Activated T-cell treated with anti-CD3 and anti-CD28 coated beads, Interleukin-2, amount 50 U/mL, for 1 hour (primary cell): ENCODE data around the gene HSD17B10.
"Not testable (repeated sequence)": the region's sequence is repeated elsewhere in the genome, so short reads cannot be mapped to it uniquely, and the experiment has no call there.

ENCODE experiments used
- DNase-seq: peaks from one replicate; pipeline ENCODE4 v3.0.0-alpha.2; 2020

The HSD17B10 gene

GRCh38 chrX:53433651-53434639 is at the start of gene HSD17B10:
Gene HSD17B10, minus strand, starts transcription at chrX:53434370. Its CDS starts 25 bp downstream, at chrX:53434345.
- peak; percentile 82 for DNase-seq

DNA sequence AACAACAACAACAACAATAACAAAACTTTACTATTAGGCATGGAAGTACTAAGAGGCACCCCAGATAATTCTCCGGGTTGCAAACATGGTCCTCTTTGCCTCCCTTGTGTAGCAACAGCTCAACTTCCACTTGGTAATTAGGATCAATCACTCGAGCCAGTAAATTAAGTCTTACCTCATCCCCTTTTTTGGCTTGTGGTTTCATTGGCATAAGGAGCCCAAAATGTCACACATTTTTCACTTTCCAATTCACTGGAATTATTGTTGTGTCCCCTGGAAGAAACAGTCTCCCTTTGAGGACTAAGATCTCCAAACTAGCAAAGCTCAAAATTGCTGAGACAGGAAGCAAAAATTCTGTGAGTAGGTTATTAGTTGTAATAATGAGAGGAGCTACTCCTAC is 49.2 kb upstream of the HSD17B10 start:
- no peak for DNase-seq

DNA sequence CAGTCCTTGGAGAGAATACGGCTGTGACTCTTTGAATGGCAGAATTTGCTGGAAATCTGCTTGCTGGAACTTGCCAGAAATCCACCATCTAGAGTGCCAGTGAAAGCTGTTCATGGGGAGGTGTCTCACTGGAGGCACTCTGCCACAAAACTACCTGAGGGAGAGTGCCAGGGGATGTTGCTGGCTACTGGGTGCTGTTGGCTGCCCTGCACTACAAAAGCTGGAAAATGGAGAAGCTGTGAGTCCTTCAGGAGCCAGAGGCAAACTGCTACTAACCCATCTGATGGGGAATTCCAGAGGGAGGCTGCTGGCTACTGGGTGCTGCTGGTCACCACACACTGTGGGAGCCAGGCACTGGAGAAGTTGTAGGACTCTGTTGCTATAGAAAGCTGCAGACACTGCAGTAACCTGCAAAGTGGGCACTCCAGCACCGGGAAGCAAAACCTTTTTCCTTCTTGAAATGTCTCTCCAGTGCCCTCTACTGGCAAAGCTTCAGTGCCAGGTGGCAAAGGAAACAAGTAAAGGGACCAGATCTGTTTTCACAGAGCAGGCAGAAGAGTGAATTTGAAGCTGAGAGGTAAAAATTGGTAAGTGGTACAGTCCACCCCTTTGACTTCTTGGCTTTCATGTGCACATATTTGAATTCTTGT is 47.8 kb upstream of the HSD17B10 start:
- DNase-seq = peak; percentile 46

DNA sequence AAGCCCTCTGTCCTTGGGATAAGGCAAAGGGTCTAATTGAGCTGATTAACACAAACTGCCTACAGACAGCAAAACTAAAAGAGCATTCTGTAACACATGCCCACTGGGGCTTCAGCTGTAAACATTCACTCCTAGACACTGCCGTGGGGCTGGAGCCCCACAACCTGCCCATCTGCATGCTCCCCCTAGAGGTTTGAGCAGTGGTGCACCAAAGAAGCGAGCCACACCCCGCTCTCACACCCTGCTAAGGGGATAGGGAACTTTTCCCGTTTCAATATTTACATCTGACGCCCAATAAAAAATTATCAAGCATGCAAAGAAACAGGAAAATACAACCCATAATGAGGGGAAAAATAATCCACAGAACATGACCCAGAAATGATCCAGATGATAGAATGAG is 46.9 kb upstream of the HSD17B10 start:
- DNase-seq = no peak

- DNase-seq = no peak
Observed at GRCh38 chrX:53479301-53479700, 45.1 kb upstream of the HSD17B10 start.

- DNase-seq = no peak
Observed at GRCh38 chrX:53476371-53476770, 42.2 kb upstream of the HSD17B10 start.

DNA sequence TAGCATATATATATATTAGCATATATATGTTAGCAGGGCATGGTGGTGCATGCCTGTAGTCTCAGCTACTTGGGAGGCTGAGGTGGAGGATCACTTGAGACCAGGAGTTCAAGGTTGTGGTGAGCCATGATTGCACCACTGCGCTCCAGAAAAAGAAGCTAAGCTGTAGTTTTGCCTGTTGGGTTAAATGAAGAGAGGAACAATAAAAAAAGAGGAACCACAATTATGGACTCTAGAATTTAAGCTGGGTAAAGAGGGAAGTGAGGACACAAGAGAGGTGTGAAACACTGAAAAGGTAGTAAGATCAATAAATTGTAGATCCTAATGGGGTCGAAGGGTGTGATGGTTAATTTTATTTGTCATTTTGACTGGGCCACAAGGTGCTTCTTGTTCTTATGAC is 40.5 kb upstream of the HSD17B10 start:
- DNase-seq = no peak

- no peak for DNase-seq
Observed at GRCh38 chrX:53471346-53471745, 37.2 kb upstream of the HSD17B10 start.

DNA sequence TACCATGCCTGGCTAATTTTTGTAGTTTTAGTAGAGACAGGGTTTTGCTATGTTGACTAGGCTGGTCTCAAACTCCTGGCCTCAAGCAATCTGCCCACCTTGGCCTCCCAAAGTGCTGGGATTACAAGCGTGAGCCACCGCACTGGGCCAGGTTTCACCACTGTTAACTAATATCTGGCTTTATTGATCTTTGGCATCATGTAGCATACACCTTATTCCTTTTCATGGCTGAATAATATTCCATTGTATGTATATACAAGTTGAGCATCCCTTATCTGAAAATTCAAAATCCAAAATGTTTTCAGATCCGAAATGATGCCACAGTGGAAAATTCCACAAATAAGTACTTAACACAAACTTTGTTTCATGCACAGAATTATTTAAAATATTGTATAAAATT is 34.5 kb upstream of the HSD17B10 start:
- DNase-seq = not testable (repeated sequence)

- DNase-seq = no peak
Observed at GRCh38 chrX:53458082-53458481, 23.9 kb upstream of the HSD17B10 start.

- DNase-seq = no peak
Observed at GRCh38 chrX:53456254-53456653, 22.1 kb upstream of the HSD17B10 start.

DNA sequence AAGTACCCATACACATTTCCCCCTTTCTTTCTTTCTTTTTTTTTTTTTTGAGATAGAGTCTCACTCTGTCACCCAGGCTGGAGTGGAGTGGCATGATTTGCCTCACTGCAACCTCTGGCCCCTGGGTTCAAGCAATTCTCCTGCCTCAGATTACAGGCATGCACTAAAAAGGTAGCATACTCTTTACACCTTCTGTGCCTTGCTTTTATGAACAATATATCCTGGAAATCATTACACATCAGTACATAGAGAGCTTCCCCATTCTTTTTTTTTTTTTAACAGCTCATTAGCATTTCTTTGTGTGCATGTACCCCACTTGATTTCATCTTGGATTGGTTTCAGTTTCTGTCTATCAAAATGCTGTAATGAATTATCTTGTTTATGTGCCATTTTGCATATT is 18.6 kb upstream of the HSD17B10 start:
- no peak for DNase-seq

GRCh38 chrX:53449632-53450031 is 15.5 kb upstream of the HSD17B10 start:
- no peak for DNase-seq

DNA sequence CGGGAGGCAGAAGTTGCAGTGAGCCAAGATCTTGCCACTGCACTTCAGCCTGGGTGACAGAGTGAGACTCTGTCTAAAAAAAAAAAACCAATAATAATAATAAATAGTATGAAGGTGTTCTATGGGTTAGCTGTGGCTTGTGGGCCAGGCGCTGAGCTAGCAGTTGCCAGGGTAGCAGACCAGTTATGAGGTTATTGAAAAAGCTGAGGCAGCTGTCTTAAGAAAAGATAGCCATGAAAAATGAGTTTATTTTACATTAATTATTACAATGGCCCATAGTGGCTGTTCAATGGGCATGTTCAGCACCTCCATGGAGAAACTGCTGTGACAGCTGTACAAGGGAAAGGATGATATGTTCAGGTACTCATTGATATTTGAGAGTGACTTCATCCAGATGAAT is 13.3 kb upstream of the HSD17B10 start:
- no peak for DNase-seq

DNA sequence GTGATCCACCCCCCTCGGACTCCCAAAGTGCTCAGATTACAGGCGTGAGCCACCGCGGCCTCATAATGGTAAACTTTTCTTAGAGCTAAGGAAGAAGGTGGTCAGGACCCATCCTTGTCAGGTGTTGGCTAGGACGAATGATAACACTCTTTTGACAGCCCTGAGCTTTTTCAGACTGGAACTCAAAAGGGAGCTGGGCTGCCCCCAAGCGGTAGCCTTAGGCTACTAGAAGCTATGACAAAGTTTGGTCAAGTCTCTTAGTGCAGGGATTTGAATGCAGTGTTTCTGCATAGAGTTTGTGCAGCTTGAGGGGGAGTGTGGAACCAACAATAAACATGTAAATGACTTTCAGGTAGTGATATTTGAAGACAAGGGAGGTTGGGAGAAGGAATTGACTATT is 11.8 kb upstream of the HSD17B10 start:
- peak; percentile 50 for DNase-seq

DNA sequence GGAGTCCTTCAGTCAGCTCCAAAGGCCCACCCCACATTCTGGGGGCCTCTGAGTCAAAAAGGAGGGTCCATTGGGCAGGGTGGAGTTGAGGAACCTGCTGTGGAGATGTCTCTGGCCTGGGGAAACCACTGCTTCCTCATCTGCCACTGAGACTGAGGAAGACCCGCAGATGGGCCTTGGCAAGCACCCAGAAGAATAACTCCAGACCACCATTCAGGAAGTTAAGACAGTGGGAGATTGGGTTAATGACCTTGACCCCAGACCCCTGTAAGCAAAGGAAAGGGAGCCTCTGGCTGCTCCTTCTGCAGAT is 8.1 kb upstream of the HSD17B10 start:
- DNase-seq = no peak

DNA sequence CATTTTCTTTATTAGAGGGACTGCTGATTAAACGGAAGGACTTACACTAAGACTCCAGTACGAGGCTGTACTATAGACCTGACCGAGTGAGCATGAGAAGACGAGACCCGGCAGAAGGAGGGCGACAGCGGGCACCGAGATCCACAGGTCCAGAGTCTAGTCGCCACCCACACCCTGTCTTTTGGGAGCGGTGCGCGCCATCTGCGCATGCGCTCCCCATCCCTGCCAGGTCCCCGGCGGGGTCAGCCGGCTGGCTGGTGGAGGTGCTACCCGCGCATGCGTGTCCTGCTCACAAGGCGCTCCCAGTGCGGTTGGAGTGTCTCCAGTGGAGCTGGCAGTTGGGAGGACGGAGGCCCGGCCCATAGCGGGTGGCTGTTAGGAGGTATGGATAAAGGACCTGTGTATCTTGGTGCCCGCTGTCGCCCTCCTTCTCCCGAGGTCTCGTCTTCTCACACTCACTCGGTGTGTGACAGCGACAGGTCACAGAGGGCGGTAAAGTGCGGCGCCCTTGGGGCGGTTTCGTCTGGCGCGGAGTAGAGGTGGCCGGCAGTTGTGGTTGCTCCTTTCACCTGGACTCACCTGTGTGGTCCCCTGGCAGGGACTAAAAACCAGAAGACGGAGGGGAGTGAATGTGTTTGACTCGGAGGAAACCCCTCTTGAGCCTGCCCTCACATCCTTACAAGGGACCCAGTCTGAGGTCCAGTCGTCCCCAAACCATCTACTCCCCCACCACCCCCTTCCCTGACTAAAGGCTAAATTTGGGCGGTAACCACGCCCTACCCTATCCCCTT is 7.6 kb upstream of the HSD17B10 start:
- peak; percentile 72 for DNase-seq

DNA sequence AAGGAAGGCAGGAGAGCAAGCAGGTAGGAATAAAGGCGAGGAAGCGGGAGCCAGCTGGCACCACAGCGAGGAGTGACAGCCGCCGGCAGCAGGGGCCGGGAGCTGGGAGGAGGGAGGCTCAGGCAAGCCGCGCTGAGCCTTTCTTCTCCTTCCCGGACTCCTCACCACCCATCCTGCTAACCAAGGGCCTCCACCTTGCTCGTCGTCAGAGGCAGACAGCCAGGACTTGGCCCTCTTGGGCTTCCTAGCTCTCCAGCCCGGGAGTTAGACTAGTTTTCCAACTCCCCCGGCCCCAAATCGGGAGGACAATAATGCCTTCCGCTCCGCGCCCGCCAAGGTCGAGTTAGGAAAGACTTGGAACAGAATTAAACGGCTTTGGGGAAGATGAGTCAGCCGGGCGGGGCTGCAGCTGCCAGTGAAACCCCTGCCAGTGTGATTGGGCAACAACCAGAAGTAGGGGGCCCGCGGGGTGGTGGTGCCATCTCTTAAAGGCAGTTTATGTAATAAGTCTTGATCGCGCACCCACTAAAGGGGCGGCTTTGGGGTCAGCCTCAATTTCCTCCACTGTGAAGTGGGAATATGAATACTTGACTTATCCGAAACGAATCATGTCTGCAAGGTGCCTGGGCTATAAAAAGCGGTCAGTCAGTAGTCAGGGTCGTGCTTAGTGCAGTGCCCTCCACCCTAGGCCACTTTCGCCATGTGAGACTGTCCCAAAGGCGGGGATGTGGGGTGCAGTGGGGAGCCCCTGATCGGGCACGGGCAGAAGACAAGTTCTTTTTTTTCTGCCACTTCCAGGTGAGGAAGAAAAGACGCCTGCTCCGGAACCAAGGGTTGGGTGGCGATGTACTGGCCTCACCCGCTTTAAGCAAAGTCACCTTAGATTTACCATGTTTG is 6.7 kb upstream of the HSD17B10 start:
- DNase-seq = peak; percentile 36

- DNase-seq = no peak
Observed at GRCh38 chrX:53440101-53440500, 5.9 kb upstream of the HSD17B10 start.

GRCh38 chrX:53438832-53439230 is 4.7 kb upstream of the HSD17B10 start:
- no peak for DNase-seq

GRCh38 chrX:53438174-53438831 is 4.1 kb upstream of the HSD17B10 start:
- no peak for DNase-seq

GRCh38 chrX:53437206-53437605 is 3.0 kb upstream of the HSD17B10 start:
- no peak for DNase-seq
